Large intestine (tissue), 3 donors: ENCODE results near the gene MYO15B. TPM values are rescaled to one million over a fixed set of nuclear protein-coding genes. Genes with fewer than 3 reads are reported as not detected.

Experiments
- DNase-seq, 2 donors: peaks; one replicate each; pipeline versions ENCODE4 v3.0.0 to v3.0.0-alpha.2; 2013
- H3K27ac ChIP-seq: one replicate; pipeline ENCODE4 v1.5.1; 2013; ENCODE audit warnings: low read length
- H3K27me3 ChIP-seq: 2 replicates; pipeline ENCODE4 v1.6.1; 2013; ENCODE audit warnings: low read length; ENCODE audit not compliant: control insufficient read depth, insufficient read depth
- H3K36me3 ChIP-seq: 2 replicates; pipeline ENCODE4 v1.6.1; 2013; ENCODE audit warnings: low read length; ENCODE audit not compliant: control insufficient read depth, insufficient read depth
- H3K4me1 ChIP-seq: one replicate; pipeline ENCODE4 v1.6.1; 2013; ENCODE audit warnings: low read length; ENCODE audit not compliant: control insufficient read depth, insufficient read depth
- H3K4me3 ChIP-seq: one replicate; pipeline ENCODE4 v1.5.1; 2013; ENCODE audit warnings: low read length
- H3K9me3 ChIP-seq: one replicate; pipeline ENCODE4 v1.6.1; 2013; ENCODE audit warnings: mild to moderate bottlenecking, low read depth, low read length, moderate library complexity; ENCODE audit not compliant: control insufficient read depth
- WGBS: methylation state at CpG from one replicate; pipeline ENCODE4 v1.1.5; 2013; ENCODE audit warnings: low lambda C conversion rate; ENCODE audit not compliant: insufficient coverage; 5-methylcytosine and 5-hydroxymethylcytosine counted together
- polyA plus RNA-seq: library from polyadenylated mRNA; unstranded; fragments of 120-200 nt; gene quantifications from one replicate; pipeline ENCODE4 v1.2.1, GENCODE V29; 2013

MYO15B gene
- polyA plus RNA-seq, 1 donor, result 595 TPM

- H3K9me3 ChIP-seq, result peaks cover 12% of the 10 kb centered on the region
- DNase-seq, result no peak
- H3K36me3 ChIP-seq, result peaks cover 77% of the 10 kb centered on the region
- peak overlapping the region; percentile 23 for H3K27ac ChIP-seq
- WGBS, result no CpG with 5 or more reads among the region's 19 CpGs
- no peak overlapping the region for H3K4me3 ChIP-seq
- H3K27me3 ChIP-seq, result no peaks in the 10 kb centered on the region
- H3K4me1 ChIP-seq, result peaks cover 81% of the 10 kb centered on the region
Measured at GRCh38 chr17:75614556-75615270, 27.1 kb downstream of the MYO15B start.

- H3K4me3 ChIP-seq, result no peak overlapping the region
- no peaks in the 10 kb centered on the region for H3K27me3 ChIP-seq
- DNase-seq, result no peak
- H3K9me3 ChIP-seq, result peaks cover 12% of the 10 kb centered on the region
- peaks cover 75% of the 10 kb centered on the region for H3K4me1 ChIP-seq
- WGBS, result no CpG with 5 or more reads among the region's 11 CpGs
- H3K36me3 ChIP-seq, result peaks cover 83% of the 10 kb centered on the region
- H3K27ac ChIP-seq, result peak overlapping the region; percentile 23
Measured at GRCh38 chr17:75615301-75615700, 27.7 kb downstream of the MYO15B start.

DNA sequence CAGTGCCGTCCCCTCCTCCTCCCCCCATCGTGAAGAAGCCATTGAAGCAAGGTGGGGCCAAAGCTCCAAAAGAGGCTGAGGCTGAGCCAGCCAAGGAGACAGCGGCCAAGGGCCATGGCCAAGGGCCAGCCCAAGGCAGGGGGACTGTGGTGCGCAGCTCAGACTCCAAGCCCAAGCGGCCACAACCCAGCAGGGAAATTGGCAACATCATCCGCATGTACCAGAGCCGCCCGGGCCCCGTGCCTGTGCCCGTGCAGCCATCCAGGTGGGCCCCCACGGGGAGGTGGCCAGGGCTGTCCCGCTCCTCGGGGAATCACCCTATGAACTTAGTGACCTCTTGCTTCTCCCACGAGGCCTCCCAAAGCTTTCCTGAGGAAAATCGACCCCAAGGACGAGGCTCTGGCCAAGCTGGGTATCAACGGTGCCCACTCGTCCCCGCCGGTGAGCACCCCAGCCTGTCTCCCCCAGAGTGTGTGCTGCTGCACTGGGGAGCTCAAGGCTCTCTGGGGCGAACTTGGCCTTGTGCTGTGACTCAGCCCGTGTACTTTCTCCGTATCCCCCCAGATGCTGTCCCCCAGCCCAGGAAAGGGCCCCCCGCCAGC lies 29.0 kb downstream of the MYO15B start:
- peaks cover 64% of the 10 kb centered on the region for H3K4me1 ChIP-seq
- DNase-seq, result no peak
- peaks cover 12% of the 10 kb centered on the region for H3K9me3 ChIP-seq

GRCh38 chr17:75617218-75617617 lies 29.6 kb downstream of the MYO15B start:
- Histone ChIP-seq H3K4me1 (peaks cover 58% of the 10 kb centered on the region), H3K9me3 (peaks cover 12% of the 10 kb centered on the region), H3K27ac (peak overlapping the region; percentile 92), H3K4me3 (no peak overlapping the region), H3K36me3 (peaks cover 95% of the 10 kb centered on the region), H3K27me3 (no peaks in the 10 kb centered on the region)
- DNase-seq, result peak; percentile 95 to 96
- WGBS, result no CpG with 5 or more reads among the region's 16 CpGs

More for the DNA sequence above, 29.0 kb downstream of the MYO15B start:
- Histone ChIP-seq H3K27ac (peak overlapping the region; percentile 92), H3K36me3 (peaks cover 94% of the 10 kb centered on the region), H3K4me3 (no peak overlapping the region), H3K27me3 (no peaks in the 10 kb centered on the region)
- WGBS, result no CpG with 5 or more reads among the region's 24 CpGs

- Histone ChIP-seq H3K4me1 (peaks cover 55% of the 10 kb centered on the region), H3K4me3 (no peak overlapping the region), H3K27ac (peak overlapping the region; percentile 92)
Measured at GRCh38 chr17:75617675-75618074, 30.1 kb downstream of the MYO15B start.

DNA sequence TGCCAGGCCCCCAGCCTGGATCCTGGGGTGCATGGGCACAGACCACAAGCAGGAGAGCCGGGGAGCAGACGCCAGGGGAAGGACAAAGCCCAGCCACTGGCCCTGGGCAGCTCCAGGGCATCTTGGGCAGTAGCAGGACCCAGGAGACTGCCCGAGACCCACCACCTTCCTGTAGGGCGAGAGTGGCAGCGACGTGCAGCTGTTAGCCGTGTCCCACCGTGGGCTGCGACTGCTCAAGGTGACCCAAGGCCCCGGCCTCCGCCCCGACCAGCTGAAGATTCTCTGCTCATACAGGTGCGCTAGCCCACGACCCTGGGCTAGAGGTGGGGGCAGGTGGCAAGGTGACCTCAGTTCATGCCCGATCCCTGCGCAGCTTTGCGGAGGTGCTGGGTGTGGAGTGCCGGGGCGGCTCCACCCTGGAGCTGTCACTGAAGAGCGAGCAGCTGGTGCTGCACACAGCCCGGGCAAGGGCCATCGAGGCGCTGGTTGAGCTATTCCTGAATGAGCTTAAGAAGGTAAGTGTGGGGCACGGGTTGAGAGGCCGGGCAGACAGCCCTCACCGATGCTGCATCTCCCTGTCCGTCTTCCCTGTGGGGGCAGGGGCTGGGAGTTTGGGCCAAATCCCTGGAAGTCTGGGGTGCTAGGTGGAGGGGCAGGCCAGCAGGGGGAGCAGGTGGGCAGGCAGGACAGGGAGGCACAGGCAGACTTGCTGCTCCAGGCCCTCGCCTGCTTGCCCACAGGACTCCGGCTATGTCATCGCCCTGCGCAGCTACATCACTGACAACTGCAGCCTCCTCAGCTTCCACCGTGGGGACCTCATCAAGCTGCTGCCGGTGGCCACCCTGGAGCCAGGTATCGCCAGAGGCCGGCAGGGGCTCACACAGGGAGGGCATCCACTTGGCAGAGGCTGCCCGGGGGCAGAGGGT lies 32.2 kb downstream of the MYO15B start:
- H3K36me3 ChIP-seq, result peaks cover 92% of the 10 kb centered on the region
- no peak overlapping the region for H3K27ac ChIP-seq
- no CpG with 5 or more reads among the region's 36 CpGs for WGBS
- no peak for DNase-seq
- no peak overlapping the region for H3K4me3 ChIP-seq
- peaks cover 12% of the 10 kb centered on the region for H3K9me3 ChIP-seq
- no peaks in the 10 kb centered on the region for H3K27me3 ChIP-seq
- peaks cover 41% of the 10 kb centered on the region for H3K4me1 ChIP-seq

More at GRCh38 chr17:75617675-75618074, 30.1 kb downstream of the MYO15B start:
- WGBS, result no CpG with 5 or more reads among the region's 11 CpGs
- no peaks in the 10 kb centered on the region for H3K27me3 ChIP-seq
- peaks cover 97% of the 10 kb centered on the region for H3K36me3 ChIP-seq
- peaks cover 12% of the 10 kb centered on the region for H3K9me3 ChIP-seq
- no peak for DNase-seq

- H3K27me3 ChIP-seq, result no peaks in the 10 kb centered on the region
- H3K36me3 ChIP-seq, result peaks cover 92% of the 10 kb centered on the region
- peaks cover 24% of the 10 kb centered on the region for H3K4me1 ChIP-seq
- WGBS, result no CpG with 5 or more reads among the region's 4 CpGs
- no peak overlapping the region for H3K4me3 ChIP-seq
- H3K27ac ChIP-seq, result no peak overlapping the region
- DNase-seq, result no peak
- peaks cover 4% of the 10 kb centered on the region for H3K9me3 ChIP-seq
Measured at GRCh38 chr17:75621489-75621888, 33.9 kb downstream of the MYO15B start.

GRCh38 chr17:75622076-75622475 lies 34.5 kb downstream of the MYO15B start:
- Histone ChIP-seq H3K4me1 (peaks cover 18% of the 10 kb centered on the region), H3K4me3 (no peak overlapping the region), H3K9me3 (peaks cover 2% of the 10 kb centered on the region), H3K27me3 (no peaks in the 10 kb centered on the region), H3K36me3 (peaks cover 92% of the 10 kb centered on the region), H3K27ac (no peak overlapping the region)
- 83% methylated on average over 1 of the region's 8 CpGs for WGBS
- no peak for DNase-seq

DNA sequence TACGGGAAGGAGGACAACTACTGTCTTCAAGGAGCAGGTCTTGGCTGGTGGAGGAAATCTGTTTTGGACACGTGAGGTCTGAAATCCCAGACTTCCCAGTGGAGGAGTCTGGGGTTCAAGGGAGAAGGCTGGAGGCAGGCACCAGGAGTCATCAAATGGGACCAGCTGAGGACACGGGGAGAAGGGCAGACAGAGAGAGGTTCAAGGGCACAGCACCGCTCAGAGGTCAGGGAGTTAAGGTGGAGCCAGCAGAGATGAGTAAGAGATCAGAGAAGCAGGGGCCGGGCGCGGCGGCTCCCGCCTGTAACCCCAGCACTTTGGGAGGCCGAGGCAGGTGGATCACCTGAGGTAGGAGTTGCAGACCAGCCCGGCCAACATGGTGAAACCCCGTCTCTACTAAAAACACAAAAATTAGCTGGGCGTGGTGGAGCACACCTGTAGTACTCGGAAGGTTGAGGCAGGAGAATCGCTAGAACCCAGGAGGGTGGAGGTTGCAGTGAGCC lies 35.2 kb downstream of the MYO15B start:
- Histone ChIP-seq H3K4me3 (no peak overlapping the region), H3K4me1 (peaks cover 13% of the 10 kb centered on the region), H3K27me3 (no peaks in the 10 kb centered on the region), H3K27ac (no peak overlapping the region), H3K36me3 (peaks cover 93% of the 10 kb centered on the region), H3K9me3 (peaks cover 2% of the 10 kb centered on the region)
- no peak for DNase-seq
- 100% methylated on average over 1 of the region's 15 CpGs for WGBS

GRCh38 chr17:75623386-75623785 lies 35.8 kb downstream of the MYO15B start:
- H3K4me1 ChIP-seq, result peaks cover 9% of the 10 kb centered on the region
- peaks cover 93% of the 10 kb centered on the region for H3K36me3 ChIP-seq
- no peak overlapping the region for H3K4me3 ChIP-seq
- no peaks in the 10 kb centered on the region for H3K27me3 ChIP-seq
- DNase-seq, result no peak
- 93% methylated on average over 5 of the region's 9 CpGs for WGBS
- peaks cover 2% of the 10 kb centered on the region for H3K9me3 ChIP-seq
- no peak overlapping the region for H3K27ac ChIP-seq
